MV-4-11 (cell line): Measurements from ENCODE around the gene PRSS12.
A peak's percentile ranks its signal among the peaks of the same experiment; 100 is the strongest.
"Not testable (repeated sequence)": the region's sequence is repeated elsewhere in the genome, so short reads cannot be mapped to it uniquely, and the experiment has no call there.

Source experiments
- DNase-seq: peaks from one replicate; lab custom pipeline; 2025; lab: John Stamatoyannopoulos, UW

PRSS12 gene

GRCh38 chr4:118325431-118325830 lies 27.4 kb downstream of the PRSS12 start:
- no peak for DNase-seq

- DNase-seq, result no peak
Measured at GRCh38 chr4:118322831-118323502, 29.8 kb downstream of the PRSS12 start.

GRCh38 chr4:118318931-118319330 lies 33.9 kb downstream of the PRSS12 start:
- DNase-seq, result no peak

GRCh38 chr4:118317691-118318090 lies 35.1 kb downstream of the PRSS12 start:
- no peak for DNase-seq

- no peak for DNase-seq
Measured at GRCh38 chr4:118314221-118314620, 38.6 kb downstream of the PRSS12 start.

- no peak for DNase-seq
Measured at GRCh38 chr4:118313098-118313497, 39.7 kb downstream of the PRSS12 start.

GRCh38 chr4:118308306-118309030 lies 44.3 kb downstream of the PRSS12 start:
- no peak for DNase-seq

- DNase-seq, result no peak
Measured at GRCh38 chr4:118307643-118308042, 45.2 kb downstream of the PRSS12 start.

GRCh38 chr4:118299619-118300018 lies 53.2 kb downstream of the PRSS12 start:
- DNase-seq, result not testable (repeated sequence)

- DNase-seq, result no peak
Measured at GRCh38 chr4:118296729-118297128, 56.1 kb downstream of the PRSS12 start.

- DNase-seq, result no peak
Measured at GRCh38 chr4:118290951-118291350, 61.9 kb downstream of the PRSS12 start.

- DNase-seq, result no peak
Measured at GRCh38 chr4:118289794-118290193, 63.0 kb downstream of the PRSS12 start.

- no peak for DNase-seq
Measured at GRCh38 chr4:118287711-118288451, 64.9 kb downstream of the PRSS12 start.

GRCh38 chr4:118286685-118287084 lies 66.1 kb downstream of the PRSS12 start:
- DNase-seq, result no peak

- DNase-seq, result no peak
Measured at GRCh38 chr4:118285931-118286330, 66.9 kb downstream of the PRSS12 start.

GRCh38 chr4:118284169-118284568 lies 68.6 kb downstream of the PRSS12 start:
- peak; percentile 93 for DNase-seq

- peak; percentile 91 for DNase-seq
Measured at GRCh38 chr4:118282692-118283091, 70.1 kb downstream of the PRSS12 start.

GRCh38 chr4:118281611-118282442 lies 71.0 kb downstream of the PRSS12 start:
- peak; percentile 40 for DNase-seq

GRCh38 chr4:118280501-118281218 lies 72.1 kb downstream of the PRSS12 start:
- peak; percentile 61 for DNase-seq

- DNase-seq, result peak; percentile 6
Measured at GRCh38 chr4:118279920-118280432, 72.8 kb downstream of the PRSS12 start.

GRCh38 chr4:118279328-118279727 lies 73.5 kb downstream of the PRSS12 start:
- DNase-seq, result no peak
